ENCODE data around the gene OTUD7B.

GRCh38 chr1:149914545-149914944 lies 96.0 kb downstream of the OTUD7B start:
- TF ChIP-seq CTCF (IDR thresholded peaks at IDR 0.05) (no peak), POLR2A (IDR thresholded peaks at IDR 0.05) (no peak)
